HepG2 (cell line): ENCODE data around the gene SCRT2. TPM values are rescaled to one million over a fixed set of nuclear protein-coding genes. Genes with fewer than 3 reads are reported as not detected.

Experiments
- ASH2L ChIP-seq: fragments of 300-600, 200-600 bp; sonication (generic); IDR thresholded peaks from 2 replicates; pipeline ENCODE4 v1.7.0; 2017; ENCODE audit warnings: low read depth, mild to moderate bottlenecking, moderate library complexity, mixed read lengths, low read length; ENCODE audit not compliant: insufficient read length
- DPF2 ChIP-seq: sonication (generic); formaldehyde crosslinking; IDR thresholded peaks from 2 replicates; pipeline ENCODE4 v1.4.0; 2020; ENCODE audit warnings: mild to moderate bottlenecking, low read depth, missing genetic modification reagents, borderline replicate concordance
- FOXJ3 ChIP-seq: sonication (generic); formaldehyde crosslinking; IDR thresholded peaks from 2 replicates; pipeline ENCODE4 v1.4.0; 2020; ENCODE audit warnings: missing genetic modification reagents, mild to moderate bottlenecking, borderline replicate concordance
- GRHL1 ChIP-seq: sonication (generic); formaldehyde crosslinking; conservative IDR thresholded peaks from 2 replicates; pipeline ENCODE4 v1.8.0; 2022; ENCODE audit warnings: missing genetic modification reagents
- HDAC1 ChIP-seq: sonication (generic); formaldehyde crosslinking; IDR thresholded peaks from 2 replicates; pipeline ENCODE4 v1.5.1; 2020; ENCODE audit warnings: mild to moderate bottlenecking, missing genetic modification reagents
- HINFP ChIP-seq: sonication (generic); formaldehyde crosslinking; IDR thresholded peaks from 2 replicates; pipeline ENCODE4 v1.4.0; 2020; ENCODE audit warnings: low read depth, mild to moderate bottlenecking, missing genetic modification reagents
- KDM4B ChIP-seq: sonication (generic); formaldehyde crosslinking; IDR thresholded peaks from 2 replicates; pipeline ENCODE4 v1.4.0; 2020; ENCODE audit warnings: missing genetic modification reagents
- KDM5A ChIP-seq: fragments of 200-600 bp; sonication (generic); IDR thresholded peaks from 2 replicates; pipeline ENCODE4 v1.7.0; 2018; ENCODE audit warnings: antibody characterized with exemption, mild to moderate bottlenecking, low read length, borderline replicate concordance
- PAF1 ChIP-seq: IDR thresholded peaks from 2 replicates; pipeline ENCODE4 v1.6.1; 2016; ENCODE audit warnings: missing genetic modification reagents, missing compliant biosample characterization
- SP4 ChIP-seq: sonication (generic); formaldehyde crosslinking; IDR thresholded peaks from 2 replicates; pipeline ENCODE4 v1.8.1; 2023; ENCODE audit warnings: mild to moderate bottlenecking, missing genetic modification reagents
- TBP ChIP-seq: sonication (generic); formaldehyde crosslinking; IDR thresholded peaks from 2 replicates; pipeline ENCODE4 v1.5.0; 2020; ENCODE audit warnings: missing genetic modification reagents
- THAP9 ChIP-seq: sonication (generic); formaldehyde crosslinking; IDR thresholded peaks from 2 replicates; pipeline ENCODE4; 2020; ENCODE audit warnings: missing genetic modification reagents, mild to moderate bottlenecking, borderline replicate concordance
- ZBTB43 ChIP-seq: sonication (generic); formaldehyde crosslinking; conservative IDR thresholded peaks from 2 replicates; pipeline ENCODE4 v1.4.0; 2020; ENCODE audit warnings: missing genetic modification reagents
- ZFP1 ChIP-seq: IDR thresholded peaks from 2 replicates; pipeline ENCODE4 v1.6.1; 2016
- ZNF292 ChIP-seq: sonication (generic); formaldehyde crosslinking; IDR thresholded peaks from 2 replicates; pipeline ENCODE4 v1.8.1; 2022; ENCODE audit warnings: mild to moderate bottlenecking, low read depth, missing genetic modification reagents, borderline replicate concordance
- ZNF501 ChIP-seq: sonication (generic); formaldehyde crosslinking; IDR thresholded peaks from 2 replicates; pipeline ENCODE4 v1.5.1; 2020; ENCODE audit warnings: mild to moderate bottlenecking, moderate library complexity, missing genetic modification reagents
- ZNF691 ChIP-seq: sonication (generic); formaldehyde crosslinking; IDR thresholded peaks from 2 replicates; pipeline ENCODE4 v1.4.0; 2020; ENCODE audit warnings: missing genetic modification reagents, low read depth, mild to moderate bottlenecking, borderline replicate concordance
- ZNF713 ChIP-seq: sonication (generic); formaldehyde crosslinking; IDR thresholded peaks from 2 replicates; pipeline ENCODE4 v1.4.0; 2020; ENCODE audit warnings: mild to moderate bottlenecking, missing genetic modification reagents
- ZNF740 ChIP-seq: sonication (generic); formaldehyde crosslinking; IDR thresholded peaks from 2 replicates; pipeline ENCODE4 v1.4.0; 2020; ENCODE audit warnings: missing genetic modification reagents
- polyA plus RNA-seq, 8 experiments: library from polyadenylated mRNA; depleted of rRNA in 3 of 8; stranded (reverse) in 7 of 8; unstranded in 1 of 8; fragments of >200 nt; fragmentation: Illumina TruSeq in 4 of 8; extraction: Trizol in 4 of 8; gene quantifications; 2 replicates each; pipeline versions ENCODE4 v1.2.1 to v1.2.3, GENCODE V29; 2011 to 2016; ENCODE audit warnings: low read depth in 4 of 8, missing spikeins in 1 of 8, mixed read lengths in 1 of 8; ENCODE audit not compliant: insufficient read depth in 1 of 8
- total RNA-seq, 5 experiments: library from RNA; depleted of rRNA; stranded (reverse); fragments of >200 nt; fragmentation: Illumina TruSeq; extraction: Trizol; gene quantifications; 2 replicates each; pipeline ENCODE4 v1.2.3, GENCODE V29; 2016; ENCODE audit warnings: low read depth in 1 of 5

SCRT2 gene
- total and polyA plus RNA-seq, 2 of the 13 experiments (the other 11 are each of a cell fraction or from before 2014, with no cell fraction given): not detected

- TF ChIP-seq ASH2L: peak; percentile 63
- peak; percentile 70; the same call in 1 of the 2 replicates for TF ChIP-seq HINFP (CRISPR knock-in tag)
- TF ChIP-seq ZBTB43 (CRISPR knock-in tag): peak; percentile 55; the same call in 1 of the 2 replicates
- TF ChIP-seq ZNF501 (CRISPR knock-in tag): peak; percentile 97
- peak; percentile 50; the same call in 1 of the 2 replicates for TF ChIP-seq DPF2
- peak; percentile 34; the same call in 1 of the 2 replicates for TF ChIP-seq ZNF713 (CRISPR knock-in tag)
- no peak for TF ChIP-seq TBP
- no peak for TF ChIP-seq SP4 (CRISPR knock-in tag)
- peak; percentile 72 for TF ChIP-seq ZNF740 (CRISPR knock-in tag)
- peak; percentile 75; the same call in 1 of the 2 replicates for TF ChIP-seq ZNF691
- TF ChIP-seq PAF1 (CRISPR knock-in tag): no peak
- TF ChIP-seq THAP9 (CRISPR knock-in tag): peak; percentile 60; the same call in 1 of the 2 replicates
- TF ChIP-seq FOXJ3 (CRISPR knock-in tag): peak; percentile 40; the same call in 1 of the 2 replicates
- peak; percentile 57; the same call in 1 of the 2 replicates for TF ChIP-seq KDM5A
- TF ChIP-seq KDM4B (CRISPR knock-in tag): peak; percentile 53; the same call in 1 of the 2 replicates
- TF ChIP-seq ZFP1 (CRISPR knock-in tag): peak; percentile 54; the same call in 1 of the 2 replicates
- no peak for TF ChIP-seq GRHL1 (CRISPR knock-in tag)
- TF ChIP-seq ZNF292 (CRISPR knock-in tag): peak; percentile 77; the same call in 1 of the 2 replicates
- peak; percentile 93 for TF ChIP-seq HDAC1 (CRISPR knock-in tag)
Measured at GRCh38 chr20:645318-646106, 30.1 kb downstream of the SCRT2 start (continued).
